Measurements from ENCODE around the gene CELF5.
"Not testable (repeated sequence)": the region's sequence is repeated elsewhere in the genome, so short reads cannot be mapped to it uniquely, and the experiment has no call there.

Gene CELF5

GRCh38 chr19:3208317-3209207, 15.9 kb upstream of the CELF5 start:
- DNase-seq: no peak

DNA sequence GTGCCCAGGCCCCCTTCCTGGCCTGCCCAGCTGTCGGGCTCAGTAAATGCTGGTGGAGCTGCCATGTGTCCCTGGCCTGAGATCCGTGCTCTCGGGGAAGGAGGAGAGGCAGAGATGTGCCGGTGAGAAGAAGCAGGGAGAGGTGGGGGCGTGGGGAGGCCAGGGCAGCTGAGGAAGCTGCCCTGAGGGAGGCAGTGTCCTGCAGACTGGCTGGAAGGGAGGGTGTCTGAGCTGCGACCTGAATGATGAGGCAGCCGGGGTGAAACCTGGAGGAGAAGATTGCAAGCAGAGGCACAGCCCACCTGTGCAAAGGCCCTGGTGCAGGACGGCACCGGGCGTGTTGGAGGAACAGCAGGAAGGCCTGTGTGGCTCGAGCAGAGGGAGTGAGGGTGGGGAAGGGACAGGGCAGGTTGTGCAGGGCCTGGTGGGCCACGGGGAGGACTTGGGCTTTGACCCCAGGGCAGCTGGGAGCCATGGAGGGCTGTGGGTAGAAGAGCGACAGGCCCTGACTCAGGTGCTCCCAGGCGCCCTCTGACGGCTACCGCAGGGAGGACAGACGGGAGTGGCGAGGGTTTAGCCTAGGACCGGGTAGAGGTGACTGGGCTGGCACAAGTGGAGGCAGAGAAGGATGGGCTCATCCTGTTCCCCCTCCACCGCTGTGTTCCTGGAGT, 14.0 kb upstream of the CELF5 start:
- DNase-seq: peak; percentile 25

DNA sequence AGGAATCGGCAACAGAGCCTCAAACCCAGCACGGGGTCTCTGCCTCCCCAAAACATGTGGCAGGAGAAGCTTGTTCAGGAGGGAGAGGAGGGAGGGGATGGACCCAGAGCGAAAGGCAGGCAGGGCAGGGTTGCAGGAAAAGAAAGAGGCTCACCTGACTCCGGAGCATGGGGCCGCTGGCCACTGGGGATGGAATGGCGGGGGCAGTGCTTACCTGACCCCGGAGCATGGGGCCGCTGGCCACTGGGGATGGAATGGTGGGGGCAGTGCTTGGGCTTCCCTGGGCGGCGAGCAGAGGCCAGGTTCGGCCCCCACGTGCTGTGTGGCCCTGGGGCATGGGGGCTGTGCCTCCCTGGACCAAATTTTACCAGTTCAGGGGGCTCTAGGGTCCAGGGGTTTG, 13.3 kb upstream of the CELF5 start:
- DNase-seq: no peak

GRCh38 chr19:3213159-3213558, 11.3 kb upstream of the CELF5 start:
- no peak for DNase-seq

- DNase-seq: no peak
Observed at GRCh38 chr19:3216874-3217273, 7.6 kb upstream of the CELF5 start.

- no peak for DNase-seq
Observed at GRCh38 chr19:3220576-3220975, 3.9 kb upstream of the CELF5 start.

DNA sequence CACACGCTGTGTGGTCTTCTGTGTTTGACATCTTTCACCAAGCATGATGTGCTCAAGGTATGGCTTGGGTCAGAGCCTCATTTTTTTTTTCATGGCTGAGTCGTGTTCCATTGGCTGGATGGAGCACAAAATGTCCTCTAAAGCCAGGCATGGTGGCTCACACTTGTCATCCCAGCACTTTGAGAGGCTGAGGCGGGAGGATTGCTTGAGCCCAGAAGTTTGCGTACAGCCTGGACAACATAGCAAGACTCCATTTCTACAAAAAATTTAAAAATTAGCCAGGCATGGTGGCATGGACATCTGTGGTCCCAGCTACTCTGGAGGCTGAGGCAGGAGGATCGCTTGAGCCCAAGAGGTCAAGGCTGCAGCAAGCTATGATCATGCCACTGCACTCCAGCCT, 2.9 kb upstream of the CELF5 start:
- not testable (repeated sequence) for DNase-seq

GRCh38 chr19:3222709-3223108, 1.8 kb upstream of the CELF5 start:
- DNase-seq: no peak

DNA sequence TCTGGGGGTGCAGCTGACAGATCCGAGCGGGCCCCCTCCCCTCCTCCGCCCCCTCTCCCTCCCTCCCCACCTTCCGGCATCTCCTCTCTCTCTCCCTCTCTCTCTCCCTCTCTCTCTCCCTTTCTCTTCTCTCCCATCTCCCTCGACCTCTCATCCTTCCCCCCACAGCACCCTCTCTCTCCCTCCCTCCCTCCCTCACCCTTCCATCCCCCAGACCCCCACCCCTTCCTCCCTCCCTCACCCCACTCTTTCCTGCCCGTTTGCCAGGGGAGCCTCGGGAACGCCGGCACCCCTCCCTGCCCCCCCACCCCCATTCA, 666 bp downstream of the CELF5 start:
- DNase-seq: no peak

DNA sequence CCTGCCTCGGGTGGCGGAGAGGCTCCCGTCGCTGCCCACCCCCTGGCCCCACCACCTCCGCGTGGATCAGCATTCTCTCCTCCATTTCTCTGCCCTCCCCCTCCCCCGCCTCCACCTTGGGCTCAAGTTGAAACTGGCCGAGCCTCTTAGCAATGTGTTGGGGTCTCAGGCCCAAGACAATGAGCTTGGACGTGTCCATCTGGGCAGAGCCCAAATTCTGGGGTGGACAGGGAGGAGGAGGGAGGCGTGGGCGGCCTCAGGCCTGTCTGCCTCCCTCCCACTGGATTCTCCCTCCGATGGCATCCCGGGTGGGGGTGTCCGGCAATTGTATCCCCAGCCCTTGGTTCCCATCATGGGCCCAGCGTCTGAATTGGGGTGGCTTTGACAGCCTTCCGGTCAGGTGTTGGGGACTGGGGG, 1.2 kb downstream of the CELF5 start:
- no peak for DNase-seq

DNA sequence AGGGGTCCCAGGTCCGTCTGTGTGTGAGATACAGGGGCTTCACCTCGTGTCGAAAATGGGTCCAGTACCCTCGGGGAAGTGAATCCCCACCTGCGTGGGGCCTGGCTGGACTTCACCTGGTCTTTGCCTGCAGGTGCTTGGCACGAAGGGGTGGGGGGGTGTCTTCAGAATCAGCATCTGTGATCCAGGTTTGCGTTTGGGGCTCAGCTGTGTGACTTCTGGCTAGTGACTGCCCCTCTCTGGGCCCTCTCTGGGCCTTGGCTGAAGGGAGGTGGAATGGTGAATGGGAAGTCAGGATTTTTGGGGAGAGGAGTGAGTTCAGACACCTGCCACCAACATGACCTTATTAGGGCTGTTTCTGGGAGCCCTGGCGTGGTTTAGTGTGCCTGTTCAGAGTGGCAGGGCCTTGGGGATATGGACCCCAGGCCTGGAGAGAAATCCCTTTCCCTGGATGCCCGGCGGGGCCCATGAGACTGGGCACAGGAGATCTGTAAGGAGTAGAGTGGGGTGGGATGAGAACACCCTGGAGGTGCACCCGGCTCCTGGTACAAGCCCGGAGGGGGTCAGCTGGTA, 2.7 kb downstream of the CELF5 start:
- DNase-seq: no peak

GRCh38 chr19:3229346-3229743, 4.9 kb downstream of the CELF5 start:
- no peak for DNase-seq

- DNase-seq: no peak
Observed at GRCh38 chr19:3229888-3230496, 5.5 kb downstream of the CELF5 start.

DNA sequence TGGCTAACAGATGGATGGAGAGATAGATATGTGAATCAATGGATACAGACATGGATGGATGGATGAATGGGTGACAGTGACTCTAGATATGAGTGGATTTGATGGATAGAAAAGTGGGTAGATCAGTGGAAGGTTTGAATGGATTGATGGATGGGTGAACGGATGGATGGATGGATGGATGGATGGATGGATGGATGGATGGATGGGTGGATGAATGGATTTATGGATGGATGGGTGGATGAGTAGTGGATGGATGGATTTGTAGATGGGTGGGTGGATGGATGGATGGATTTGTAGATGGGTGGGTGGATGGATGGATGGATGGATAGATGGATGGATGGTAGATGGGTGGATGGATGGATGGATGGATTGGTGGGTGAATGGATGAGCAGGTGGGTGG, 6.8 kb downstream of the CELF5 start:
- DNase-seq: no peak

DNA sequence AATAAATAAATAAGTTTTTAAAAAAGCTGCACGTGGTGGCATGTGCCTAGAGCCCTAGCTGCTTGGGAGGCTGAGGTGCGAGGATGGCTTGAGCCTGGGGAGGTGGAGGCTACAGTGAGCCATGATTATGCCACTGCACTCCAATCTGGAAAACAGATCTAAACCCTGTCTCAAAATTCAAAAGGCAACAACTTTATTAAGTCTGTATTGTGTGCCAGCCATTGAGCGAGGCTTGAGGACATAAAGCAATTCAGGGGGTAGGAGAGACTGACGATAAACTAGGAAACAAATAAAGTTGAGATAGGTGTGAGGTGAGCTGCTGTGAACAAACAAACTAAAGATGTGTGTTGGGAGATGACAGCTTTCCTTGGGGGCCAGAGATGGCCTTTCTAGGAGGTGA, 8.7 kb downstream of the CELF5 start:
- no peak for DNase-seq

DNA sequence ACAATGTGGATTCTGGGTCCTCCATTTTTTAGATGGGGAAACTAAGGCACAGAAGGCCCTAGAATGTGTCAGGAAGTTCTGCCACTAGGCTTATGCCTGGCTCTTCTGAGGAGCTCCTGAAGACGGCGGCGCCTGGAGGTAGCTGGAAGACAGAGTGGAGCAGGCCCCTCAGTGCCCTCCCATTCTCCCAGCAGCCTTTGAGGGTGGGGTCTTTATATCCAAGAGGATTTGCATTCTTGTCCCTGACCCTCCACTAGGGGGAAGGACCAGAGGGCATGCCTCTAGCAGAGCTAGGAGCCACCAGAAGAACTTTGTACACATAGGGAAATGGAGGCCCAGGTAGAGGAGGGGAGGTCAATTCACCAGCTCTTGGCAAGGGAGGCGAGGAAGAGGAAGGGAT, 9.4 kb downstream of the CELF5 start:
- DNase-seq: no peak

DNA sequence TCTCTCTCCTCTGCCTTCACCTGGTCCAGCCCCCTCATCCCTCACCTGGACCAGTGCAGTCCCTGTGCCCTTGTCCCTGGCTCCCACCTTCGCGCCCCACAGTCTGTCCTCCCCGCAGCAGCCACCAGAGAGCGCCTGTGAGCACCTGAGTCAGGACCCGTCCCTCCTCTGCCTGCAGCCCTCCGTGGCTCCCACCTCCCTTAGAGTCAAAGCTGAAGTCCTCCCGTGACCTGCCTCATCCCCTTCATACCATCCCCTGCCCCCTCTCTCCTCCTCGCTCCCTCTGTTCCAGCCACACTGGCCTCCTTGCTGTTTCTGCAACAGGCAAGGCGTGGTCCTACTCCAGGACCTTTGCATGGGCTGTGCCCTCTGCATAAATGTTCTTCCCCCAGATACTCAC, 10.3 kb downstream of the CELF5 start:
- no peak for DNase-seq

- DNase-seq: not testable (repeated sequence)
Observed at GRCh38 chr19:3235604-3236003, 11.1 kb downstream of the CELF5 start.

DNA sequence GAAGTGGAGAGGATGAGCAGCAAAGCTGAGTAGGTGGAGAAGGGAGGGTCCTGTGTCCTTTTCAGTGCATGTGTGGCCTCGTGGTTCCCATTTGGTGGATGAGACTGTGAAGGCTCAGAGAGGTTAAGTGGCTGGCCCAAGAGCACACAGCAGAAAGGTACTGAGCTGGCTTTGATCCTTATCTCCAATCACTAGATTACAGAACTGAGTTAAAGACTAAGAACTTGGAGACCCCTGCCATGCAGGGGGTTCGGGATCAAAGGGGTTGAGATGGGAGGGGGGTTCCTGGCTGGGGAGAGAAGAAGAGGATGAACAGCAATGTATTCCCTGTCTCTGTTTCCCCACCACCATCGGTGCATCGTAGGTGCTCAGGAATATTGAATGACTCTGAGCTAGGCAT, 11.8 kb downstream of the CELF5 start:
- no peak for DNase-seq

DNA sequence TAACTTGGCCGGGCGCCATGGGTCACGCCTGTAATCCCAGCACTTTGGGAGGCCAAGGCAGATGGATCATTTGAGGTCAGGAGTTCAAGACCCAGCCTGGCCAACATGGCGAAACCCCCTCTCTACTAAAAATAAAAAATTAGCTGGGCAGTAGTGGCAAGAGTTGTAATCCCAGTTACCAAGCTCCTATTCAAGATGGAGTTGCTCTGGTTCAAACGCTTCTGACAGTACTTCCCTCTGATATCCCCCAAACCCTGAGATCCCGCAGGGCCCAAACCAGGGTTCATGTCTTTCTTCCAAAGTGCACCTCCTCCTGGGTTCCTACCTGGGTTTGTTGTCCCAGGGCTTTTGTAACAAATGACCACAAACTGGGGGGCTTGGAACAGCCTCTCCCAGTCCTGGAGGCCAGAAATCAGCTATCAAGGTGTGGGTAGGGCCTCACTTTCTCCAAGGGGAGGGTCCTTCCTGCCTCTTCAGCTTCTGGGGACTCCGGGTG, 13.7 kb downstream of the CELF5 start:
- DNase-seq: no peak

- no peak for DNase-seq
Observed at GRCh38 chr19:3239367-3239766, 14.9 kb downstream of the CELF5 start.

- peak; percentile 73 for DNase-seq
Observed at GRCh38 chr19:3243819-3244700, 19.6 kb downstream of the CELF5 start.

DNA sequence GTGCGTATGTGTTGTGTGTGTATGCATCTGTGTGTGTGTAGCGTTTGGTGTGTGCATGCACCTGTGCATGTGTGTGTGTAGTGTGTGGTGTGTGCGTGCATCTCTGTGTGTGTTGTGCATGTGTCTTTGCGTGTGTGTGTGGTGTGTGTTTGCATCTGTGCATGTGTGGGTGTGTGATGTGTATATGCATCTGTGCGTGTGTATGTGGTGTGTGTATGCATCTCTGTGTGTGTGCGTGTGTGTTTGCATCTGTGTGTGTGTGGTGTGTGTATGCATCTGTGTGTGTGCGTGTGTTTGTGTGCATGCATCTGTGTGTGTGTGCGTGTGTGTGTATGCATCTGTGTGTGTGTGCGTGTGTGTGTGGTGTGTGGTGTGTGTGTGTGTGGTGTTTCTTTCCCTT, 20.6 kb downstream of the CELF5 start:
- DNase-seq: no peak
